Mucosa of descending colon (tissue), 3 donors: ENCODE measurements around the gene CALML6. TPM values are rescaled to one million over a fixed set of nuclear protein-coding genes. Genes with fewer than 3 reads are reported as not detected.

Experiments used
- ATAC-seq: fragments of 200-7000 bp; cut with Tn5 transposase; one replicate; pipeline ENCODE4 v1.9.1; 2020; ENCODE audit warnings: mild to moderate bottlenecking, moderate library complexity
- DNase-seq, 3 donors: peaks; one replicate each; pipeline ENCODE4 v3.0.0-alpha.2; 2020
- H3K36me3 ChIP-seq: fragments of 200-600 bp; one replicate; pipeline ENCODE4 v1.8.0; 2021; ENCODE audit warnings: low read depth, mild to moderate bottlenecking
- H3K4me1 ChIP-seq: fragments of 200-600 bp; one replicate; pipeline ENCODE4 v1.8.0; 2021; ENCODE audit warnings: low read depth, mild to moderate bottlenecking
- H3K4me3 ChIP-seq: fragments of 200-600 bp; one replicate; pipeline ENCODE4 v1.8.0; 2021; ENCODE audit warnings: mild to moderate bottlenecking
- H3K9me3 ChIP-seq: fragments of 200-600 bp; one replicate; pipeline ENCODE4 v1.8.0; 2021; ENCODE audit warnings: mild to moderate bottlenecking
- intact Hi-C, 2 donors: fragments of 100-400 bp; cut with DNase I in 1 of 2; cut with micrococcal nuclease in 1 of 2; formaldehyde crosslinking; loops; one replicate each; pipeline versions ENCODE4 v1.11.0 to v1.11.1; 2022; cut with DNase I, micrococcal nuclease
- total RNA-seq, 3 donors: library from RNA; stranded (reverse); fragmentation: NEBNext Ultra II Directional in 2 of 3; extraction: Animal tissue kit (Norgen Biotek cat#: 25700) in 2 of 3; gene quantifications; one replicate each; pipeline versions ENCODE4 v1.2.1 to v1.2.4, GENCODE V29; 2021 to 2023
- TF ChIP-seq, protein P1 (sequence below): fragments of 200-600 bp; IDR thresholded peaks from one replicate; pipeline ENCODE4 v1.8.0; 2022; ENCODE audit warnings: antibody characterized with exemption, mild to moderate bottlenecking
- donor health status: DM: no; HTN: no; CAD: no; lungs with moderate emphysema.
- donor health status: DM: no; HTN: no; CAD: no.
- donor health status: DM: no; HTN: yes; CAD: no.

Gene CALML6
- total RNA-seq, 3 donors from 2014 or later = 0.32 to 1.2 (median 0.43) TPM

DNA sequence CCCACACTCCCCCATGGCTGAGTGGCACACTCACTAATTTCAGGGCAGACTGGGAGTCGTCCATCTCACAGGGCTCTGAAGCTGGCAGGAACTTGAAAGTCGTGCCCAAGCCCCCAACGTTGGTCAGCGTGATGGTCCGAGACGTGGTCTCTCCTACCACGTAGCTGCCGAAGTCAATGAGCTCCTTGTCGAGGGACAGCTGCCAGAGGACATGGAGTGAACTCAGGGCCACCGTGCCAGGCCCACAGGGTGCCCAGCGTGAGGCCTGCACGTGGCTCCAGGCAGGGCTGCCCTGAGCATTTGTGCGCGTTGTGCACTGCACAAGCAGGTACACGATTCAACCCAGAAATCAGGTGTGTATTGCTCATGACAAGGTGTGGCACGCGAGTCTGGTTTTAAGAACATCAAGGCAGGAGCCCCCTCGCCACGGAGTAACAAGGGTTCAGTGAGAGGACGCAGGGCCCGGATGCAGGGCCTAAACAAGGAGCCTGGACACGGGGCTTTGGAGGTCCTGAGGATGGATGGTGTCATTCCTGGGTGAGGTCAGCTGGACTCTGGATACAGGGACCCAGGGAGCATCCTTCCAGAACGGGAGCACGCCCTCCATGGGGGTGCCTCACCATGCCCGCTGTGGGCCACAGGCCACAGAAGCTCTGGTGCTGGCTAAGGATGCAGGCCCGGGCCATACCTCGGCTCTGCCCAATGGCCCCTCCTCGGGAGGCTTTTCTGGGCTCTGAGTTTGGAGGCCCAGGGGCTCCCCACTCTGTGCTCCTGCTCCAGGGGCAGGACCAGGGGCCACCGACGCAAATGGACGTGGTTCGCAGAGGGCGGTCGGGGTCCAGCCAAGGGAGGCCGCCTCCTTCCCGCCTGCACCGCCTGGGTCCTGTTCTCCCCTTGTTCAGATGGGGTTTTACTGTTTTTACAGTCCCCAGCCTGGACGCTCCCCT lies 41.8 kb downstream of the CALML6 start:
- no peak for DNase-seq
- TF ChIP-seq, protein P1, sequence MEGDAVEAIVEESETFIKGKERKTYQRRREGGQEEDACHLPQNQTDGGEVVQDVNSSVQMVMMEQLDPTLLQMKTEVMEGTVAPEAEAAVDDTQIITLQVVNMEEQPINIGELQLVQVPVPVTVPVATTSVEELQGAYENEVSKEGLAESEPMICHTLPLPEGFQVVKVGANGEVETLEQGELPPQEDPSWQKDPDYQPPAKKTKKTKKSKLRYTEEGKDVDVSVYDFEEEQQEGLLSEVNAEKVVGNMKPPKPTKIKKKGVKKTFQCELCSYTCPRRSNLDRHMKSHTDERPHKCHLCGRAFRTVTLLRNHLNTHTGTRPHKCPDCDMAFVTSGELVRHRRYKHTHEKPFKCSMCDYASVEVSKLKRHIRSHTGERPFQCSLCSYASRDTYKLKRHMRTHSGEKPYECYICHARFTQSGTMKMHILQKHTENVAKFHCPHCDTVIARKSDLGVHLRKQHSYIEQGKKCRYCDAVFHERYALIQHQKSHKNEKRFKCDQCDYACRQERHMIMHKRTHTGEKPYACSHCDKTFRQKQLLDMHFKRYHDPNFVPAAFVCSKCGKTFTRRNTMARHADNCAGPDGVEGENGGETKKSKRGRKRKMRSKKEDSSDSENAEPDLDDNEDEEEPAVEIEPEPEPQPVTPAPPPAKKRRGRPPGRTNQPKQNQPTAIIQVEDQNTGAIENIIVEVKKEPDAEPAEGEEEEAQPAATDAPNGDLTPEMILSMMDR = no peak
- no peaks in the 10 kb centered on the region for H3K4me1 ChIP-seq
- no peak overlapping the region for H3K4me3 ChIP-seq
- H3K36me3 ChIP-seq = no peaks in the 10 kb centered on the region
- H3K9me3 ChIP-seq = no peaks in the 10 kb centered on the region
- ATAC-seq = no peak
- intact Hi-C loops = no loop called here

DNA sequence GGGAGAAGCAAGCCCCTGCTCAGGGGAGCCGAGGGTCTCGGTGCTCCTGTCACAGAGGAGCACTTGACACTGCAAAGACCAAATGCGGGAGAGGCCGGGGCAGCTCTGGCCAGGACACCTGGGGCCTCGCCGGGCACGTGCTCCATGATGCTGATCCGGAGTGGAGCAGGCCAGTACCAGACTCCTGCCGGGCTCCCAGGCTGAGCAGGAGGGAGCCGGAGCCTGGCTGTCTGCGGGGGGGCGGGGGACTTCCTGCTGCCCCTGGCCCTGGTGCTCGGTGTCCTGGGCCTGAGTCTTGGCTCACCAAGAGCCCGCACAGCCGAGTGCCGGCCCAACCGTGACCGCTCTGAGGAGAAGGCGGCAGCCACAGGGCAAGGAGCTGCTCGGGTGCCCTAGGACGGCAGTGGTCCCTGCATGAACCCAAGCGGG lies 42.5 kb downstream of the CALML6 start:
- Histone ChIP-seq H3K9me3 (no peaks in the 10 kb centered on the region), H3K4me1 (no peaks in the 10 kb centered on the region), H3K36me3 (no peaks in the 10 kb centered on the region), H3K4me3 (no peak overlapping the region)
- ATAC-seq (no peak), DNase-seq (peak in 1 of 3 donors; percentile 43)
- intact Hi-C loops = no loop called here
- TF ChIP-seq, protein P1 = no peak

DNA sequence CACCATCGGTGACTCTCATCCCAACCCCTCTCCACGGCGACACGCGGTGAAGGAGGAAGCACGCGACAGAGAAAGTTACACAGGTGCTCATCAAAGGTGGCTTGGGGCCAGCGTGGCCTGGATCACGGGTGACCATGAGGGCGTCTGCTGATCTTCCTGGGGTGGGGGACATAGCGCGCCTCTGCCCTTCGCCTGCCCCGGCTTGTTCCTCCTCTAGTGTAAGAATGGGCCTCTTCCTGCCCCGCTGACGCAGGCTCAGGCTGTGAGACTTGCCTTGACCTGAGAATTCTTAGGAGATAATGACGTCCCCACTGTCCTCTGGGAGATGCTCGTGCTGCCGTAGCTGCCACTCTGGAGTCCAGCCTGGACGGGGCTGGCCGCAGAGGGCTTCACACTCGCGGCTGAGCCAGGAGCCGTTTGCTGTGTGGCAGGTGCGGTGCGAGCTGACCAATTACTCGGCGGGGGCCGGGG lies 43.0 kb downstream of the CALML6 start:
- ATAC-seq (no peak), DNase-seq (peak in 1 of 3 donors; percentile 38)
- Histone ChIP-seq H3K36me3 (no peaks in the 10 kb centered on the region), H3K4me1 (no peaks in the 10 kb centered on the region), H3K4me3 (no peak overlapping the region), H3K9me3 (no peaks in the 10 kb centered on the region)
- TF ChIP-seq, protein P1 = no peak
- intact Hi-C loops = no loop called here

DNA sequence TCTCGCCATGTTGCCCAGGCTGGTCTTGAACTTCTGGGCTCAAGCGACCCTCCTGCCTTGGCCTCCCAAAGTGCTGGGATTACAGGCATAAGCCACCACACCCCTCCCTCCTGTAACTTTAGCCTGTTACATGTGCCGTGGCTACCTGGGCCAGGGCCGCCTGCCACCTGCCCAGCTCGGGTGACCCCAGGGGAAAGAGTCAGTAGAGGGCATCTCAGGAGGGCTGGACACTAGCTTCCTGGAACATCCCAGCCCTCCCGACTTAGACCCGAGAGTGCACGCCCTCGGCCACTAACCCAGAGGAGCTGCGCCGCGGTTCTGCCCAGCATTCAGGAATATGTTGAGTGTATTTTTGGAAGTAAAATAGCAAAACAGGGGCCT lies 44.4 kb downstream of the CALML6 start:
- Histone ChIP-seq H3K9me3 (no peaks in the 10 kb centered on the region), H3K4me3 (no peak overlapping the region), H3K4me1 (no peaks in the 10 kb centered on the region), H3K36me3 (no peaks in the 10 kb centered on the region)
- TF ChIP-seq, protein P1 = no peak
- intact Hi-C loops = no loop called here
- no peak for ATAC-seq
- no peak for DNase-seq

DNA sequence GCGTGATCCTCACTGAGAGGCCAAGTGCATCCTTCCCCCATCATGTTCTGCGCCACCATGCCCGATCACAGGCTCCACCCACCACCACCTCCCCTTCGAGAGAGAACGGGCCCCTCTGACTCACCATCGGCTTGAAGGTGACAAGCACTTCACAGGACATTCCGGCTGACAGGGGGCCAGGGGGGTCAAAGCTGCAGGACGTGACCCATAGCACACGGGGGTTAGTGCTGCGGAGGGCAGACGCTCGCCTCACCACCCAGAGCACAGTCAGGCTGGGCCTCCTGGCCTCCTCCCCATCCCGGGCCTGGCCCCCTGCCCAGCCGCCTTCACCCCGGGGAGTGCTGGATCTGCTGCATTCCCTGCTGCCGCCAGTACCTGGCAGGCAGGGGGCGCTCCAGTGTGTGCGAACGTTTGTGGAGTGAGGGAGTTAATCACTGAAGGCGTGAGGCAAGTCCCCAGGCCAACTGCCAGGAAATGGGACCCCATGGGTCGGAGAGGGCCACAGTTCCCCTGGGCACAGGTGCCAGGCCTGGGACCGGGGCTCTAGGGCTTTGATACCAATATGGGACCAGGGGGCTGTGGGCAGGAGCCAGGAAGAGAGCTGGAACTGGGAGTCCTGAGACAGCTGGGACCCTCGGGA lies 44.9 kb downstream of the CALML6 start:
- no peaks in the 10 kb centered on the region for H3K4me1 ChIP-seq
- peak; percentile 86 for ATAC-seq
- TF ChIP-seq, protein P1 = peak; percentile 62
- intact Hi-C loops = no loop called here
- no peaks in the 10 kb centered on the region for H3K36me3 ChIP-seq
- no peaks in the 10 kb centered on the region for H3K9me3 ChIP-seq
- H3K4me3 ChIP-seq = no peak overlapping the region
- peak; percentile 75 to 87 (median 87) for DNase-seq
